ENCODE results near the gene ABCB8. TPM values are rescaled to one million over a fixed set of nuclear protein-coding genes. Genes with fewer than 3 reads are reported as not detected.

The ABCB8 gene
- total and polyA plus RNA-seq, 9 of the 15 experiments (the other 6 are each of a cell fraction or from before 2014, with no cell fraction given) = 7.6 to 106 (median 36.3) TPM

GRCh38 chr7:151085691-151086620 is 57.7 kb downstream of the ABCB8 start, which contains the start of gene AGAP3 (continued):
- 0 out of 2 replicates have a peak, but pooled peaks have one; percentile 61 for TF ChIP-seq STAT6 (CRISPR knock-in tag; IDR thresholded peaks at IDR 0.05)
- TF ChIP-seq ZNF766 (CRISPR knock-in tag; conservative IDR thresholded peaks at IDR 0.05) = peak; percentile 64
- TF ChIP-seq CCAR2 (IDR thresholded peaks at IDR 0.05; ENCODE audit: low read depth, low read length) = no peak
- no peak for TF ChIP-seq ZNF280A (IDR thresholded peaks at IDR 0.05; ENCODE audit: low read depth, partially characterized antibody)
- TF ChIP-seq SMAD4 (CRISPR knock-in tag; conservative IDR thresholded peaks at IDR 0.05) = peak; percentile 50
- 0 out of 4 replicates have a peak, but pooled peaks of 1 of the 2 experiments have one; percentile 26 for TF ChIP-seq TEAD1 (CRISPR knock-in tag; IDR thresholded peaks at IDR 0.05)
- peak; percentile 47 for TF ChIP-seq E2F8 (IDR thresholded peaks at IDR 0.05; ENCODE audit: low read depth, partially characterized antibody)
- TF ChIP-seq ARID1B (IDR thresholded peaks at IDR 0.05) = 0 out of 2 replicates have a peak, but pooled peaks have one; percentile 12
- TF ChIP-seq FOXA3 (CRISPR knock-in tag; conservative IDR thresholded peaks at IDR 0.05 in 1 of 2, IDR thresholded peaks at IDR 0.05 in 1 of 2) = 0 out of 4 replicates have a peak, but pooled peaks of 1 of the 2 experiments have one; percentile 2
- TF ChIP-seq ZNF431 (CRISPR knock-in tag; IDR thresholded peaks at IDR 0.05) = peak; percentile 48; the same call in 1 of the 2 replicates
- peak; percentile 67 for TF ChIP-seq CXXC5 (CRISPR knock-in tag; IDR thresholded peaks at IDR 0.05)
- TF ChIP-seq ATF4 (CRISPR knock-in tag; IDR thresholded peaks at IDR 0.05) = 0 out of 2 replicates have a peak, but pooled peaks have one; percentile 13

All from K562 (cell line).